Measurements from ENCODE around the gene TNS2.

GRCh38 chr12:53105712-53106439, 56.0 kb downstream of the TNS2 start:
- no peak for TF ChIP-seq CTCF (conservative IDR thresholded peaks at IDR 0.05; ENCODE audit: low read depth in 2 of 2)
- TF ChIP-seq POLR2AphosphoS5 (IDR thresholded peaks at IDR 0.05; ENCODE audit: low read depth), result no peak
- TF ChIP-seq EZH2 (IDR thresholded peaks at IDR 0.05; ENCODE audit: low read depth, unreplicated experiment), result no peak
- TF ChIP-seq REST (IDR thresholded peaks at IDR 0.05; ENCODE audit: unreplicated experiment), result no peak
- TF ChIP-seq CREB1 (CRISPR knock-in tag; IDR thresholded peaks at IDR 0.05; ENCODE audit: low read depth), result no peak
- no peak for TF ChIP-seq STAT1 (IDR thresholded peaks at IDR 0.05; ENCODE audit: unreplicated experiment)
- TF ChIP-seq JUNB (IDR thresholded peaks at IDR 0.05; ENCODE audit: unreplicated experiment), result no peak
- TF ChIP-seq ZNF331 (CRISPR knock-in tag; IDR thresholded peaks at IDR 0.05; ENCODE audit: low read depth), result no peak

Data from GM23338 (cell line).